Measurements from ENCODE around the gene CEBPE.
A peak's percentile ranks its signal among the peaks of the same experiment; 100 is the strongest.

The CEBPE gene

GRCh38 chr14:23118506-23119362, at the start of gene CEBPE:
TSS of gene CEBPE (minus strand) at chr14:23119255. CDS start at chr14:23119091, 164 bp downstream.
- no peak for DNase-seq

GRCh38 chr14:23168246-23168645, 49.2 kb upstream of the CEBPE start:
- no peak for DNase-seq

GRCh38 chr14:23167116-23167847, 48.2 kb upstream of the CEBPE start:
- no peak for DNase-seq

GRCh38 chr14:23164949-23165348, 45.9 kb upstream of the CEBPE start:
- no peak for DNase-seq

GRCh38 chr14:23164250-23164649, 45.2 kb upstream of the CEBPE start:
- DNase-seq = peak; percentile 21

GRCh38 chr14:23163830-23164229, 44.8 kb upstream of the CEBPE start:
- no peak for DNase-seq

- no peak for DNase-seq
These were observed 43.7 kb upstream of the CEBPE start for GRCh38 chr14:23162800-23163199.

- no peak for DNase-seq
These were observed 43.0 kb upstream of the CEBPE start for GRCh38 chr14:23162005-23162404.

GRCh38 chr14:23160924-23161522, 42.0 kb upstream of the CEBPE start:
- DNase-seq = peak; percentile 63

GRCh38 chr14:23159532-23159931, 40.5 kb upstream of the CEBPE start:
- DNase-seq = no peak

- no peak for DNase-seq
These were observed 39.7 kb upstream of the CEBPE start for GRCh38 chr14:23158779-23159178.

GRCh38 chr14:23154964-23155587, 36.0 kb upstream of the CEBPE start:
- peak; percentile 43 for DNase-seq

GRCh38 chr14:23153851-23154796, 35.1 kb upstream of the CEBPE start:
- peak; percentile 83 for DNase-seq

GRCh38 chr14:23151342-23151741, 32.3 kb upstream of the CEBPE start:
- DNase-seq = no peak

GRCh38 chr14:23149745-23150144, 30.7 kb upstream of the CEBPE start:
- DNase-seq = no peak

GRCh38 chr14:23148591-23149249, 29.7 kb upstream of the CEBPE start:
- DNase-seq = no peak

GRCh38 chr14:23147676-23148075, 28.6 kb upstream of the CEBPE start:
- DNase-seq = no peak

GRCh38 chr14:23146980-23147379, 27.9 kb upstream of the CEBPE start:
- no peak for DNase-seq

GRCh38 chr14:23146351-23146910, 27.4 kb upstream of the CEBPE start:
- peak; percentile 12 for DNase-seq

- no peak for DNase-seq
These were observed 26.8 kb upstream of the CEBPE start for GRCh38 chr14:23145794-23146350.

- no peak for DNase-seq
These were observed 24.9 kb upstream of the CEBPE start for GRCh38 chr14:23143911-23144310.

Measured in OCI-M1 (cell line).